GM12875 (cell line): Measurements from ENCODE around the gene ATP6V1F.
A peak's percentile ranks its signal among the peaks of the same experiment; 100 is the strongest.

Experiments
- H3K4me3 ChIP-seq: one replicate; pipeline ENCODE4 v1.5.1; 2011; ENCODE audit warnings: low read depth, low read length, control low read depth
- CTCF ChIP-seq: IDR thresholded peaks from 2 replicates; pipeline ENCODE4 v1.5.1; 2011; ENCODE audit warnings: low read depth, mild to moderate bottlenecking, control low read depth, inconsistent platforms, low read length, moderate library complexity, borderline replicate concordance; ENCODE audit not compliant: insufficient read depth

ATP6V1F gene

GRCh38 chr7:128865996-128866877 lies 3.6 kb downstream of the ATP6V1F start:
- H3K4me3 ChIP-seq = no peak overlapping the region
- TF ChIP-seq CTCF = no peak

GRCh38 chr7:128867241-128867640 lies 4.6 kb downstream of the ATP6V1F start:
- no peak for TF ChIP-seq CTCF
- no peak overlapping the region for H3K4me3 ChIP-seq

GRCh38 chr7:128867842-128868623 lies 5.4 kb downstream of the ATP6V1F start:
- no peak for TF ChIP-seq CTCF
- H3K4me3 ChIP-seq = no peak overlapping the region

- H3K4me3 ChIP-seq = no peak overlapping the region
- no peak for TF ChIP-seq CTCF
These were observed 6.0 kb downstream of the ATP6V1F start for GRCh38 chr7:128868624-128869137.

- H3K4me3 ChIP-seq = peak overlapping the region; percentile 46
- peak; percentile 27; the same call in 1 of the 2 replicates for TF ChIP-seq CTCF
These were observed 6.7 kb downstream of the ATP6V1F start for GRCh38 chr7:128869138-128869943.

GRCh38 chr7:128869944-128870285 lies 7.3 kb downstream of the ATP6V1F start:
- peak overlapping the region; percentile 46 for H3K4me3 ChIP-seq
- TF ChIP-seq CTCF = no peak
